ENCODE data around the gene TLX2. TPM values are rescaled to one million over a fixed set of nuclear protein-coding genes. Genes with fewer than 3 reads are reported as not detected.

The TLX2 gene
- total RNA-seq, 2 donors from 2014 or later: 1.4 to 2.4 TPM

DNA sequence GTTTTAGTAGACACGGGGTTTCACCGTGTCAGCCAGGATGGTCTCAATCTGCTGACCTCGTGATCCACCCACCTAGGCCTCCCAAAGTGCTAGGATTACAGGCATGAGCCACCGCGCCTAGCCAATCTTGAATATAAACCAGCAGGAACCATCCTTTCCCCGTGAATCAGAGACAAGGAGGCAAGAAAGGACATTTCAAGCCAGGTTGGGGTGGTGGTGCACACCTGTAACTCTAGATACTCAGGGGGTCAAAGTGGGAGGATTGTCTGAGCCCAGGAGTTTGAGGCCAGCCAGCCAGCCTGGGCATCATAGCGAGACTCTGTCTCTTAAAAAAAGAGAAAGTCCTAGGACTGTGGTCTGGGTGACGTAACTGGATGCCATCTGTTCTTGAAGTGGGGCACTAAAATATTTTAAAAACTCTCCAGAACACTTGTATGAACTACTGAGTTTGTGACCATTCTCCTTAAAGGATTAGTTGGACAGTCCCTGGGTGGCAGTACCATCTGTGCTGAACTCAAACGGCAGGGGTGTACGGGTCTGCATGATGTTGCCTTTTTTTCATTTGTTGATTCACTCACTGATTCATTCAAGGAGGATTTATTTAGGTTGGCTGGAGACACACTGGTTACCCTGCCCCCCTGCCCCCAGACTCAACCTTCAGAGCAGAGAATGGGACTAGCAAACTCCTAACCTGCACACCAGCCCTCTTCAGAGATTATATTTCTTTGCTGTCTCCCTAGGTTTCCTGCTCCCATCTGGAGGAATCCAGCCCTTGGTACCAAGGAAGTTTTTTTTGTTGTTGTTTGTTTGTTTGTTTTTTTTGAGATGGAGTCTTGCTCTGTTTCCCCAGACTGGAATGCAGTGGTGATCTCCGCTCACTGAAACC lies 2.9 kb upstream of the TLX2 start:
- no peak overlapping the region for H3K27ac Mint-ChIP-seq
- H3K36me3 Mint-ChIP-seq (ENCODE audit: insufficient read depth in 2 of 2): peaks cover 3 to 6% of the 10 kb centered on the region in 2 donors
- peaks cover 47% of the 10 kb centered on the region for H3K27me3 Mint-ChIP-seq (ENCODE audit: low read depth)
- no peaks in the 10 kb centered on the region for H3K9me3 Mint-ChIP-seq
- ATAC-seq (replicated peaks in 1 of 2) (no peak), DNase-seq (no peak)
- H3K4me1 Mint-ChIP-seq (ENCODE audit: low read depth): peaks cover 44% of the 10 kb centered on the region
- peak overlapping the region in 1 of 2 donors; percentile 21 for H3K4me3 Mint-ChIP-seq

DNA sequence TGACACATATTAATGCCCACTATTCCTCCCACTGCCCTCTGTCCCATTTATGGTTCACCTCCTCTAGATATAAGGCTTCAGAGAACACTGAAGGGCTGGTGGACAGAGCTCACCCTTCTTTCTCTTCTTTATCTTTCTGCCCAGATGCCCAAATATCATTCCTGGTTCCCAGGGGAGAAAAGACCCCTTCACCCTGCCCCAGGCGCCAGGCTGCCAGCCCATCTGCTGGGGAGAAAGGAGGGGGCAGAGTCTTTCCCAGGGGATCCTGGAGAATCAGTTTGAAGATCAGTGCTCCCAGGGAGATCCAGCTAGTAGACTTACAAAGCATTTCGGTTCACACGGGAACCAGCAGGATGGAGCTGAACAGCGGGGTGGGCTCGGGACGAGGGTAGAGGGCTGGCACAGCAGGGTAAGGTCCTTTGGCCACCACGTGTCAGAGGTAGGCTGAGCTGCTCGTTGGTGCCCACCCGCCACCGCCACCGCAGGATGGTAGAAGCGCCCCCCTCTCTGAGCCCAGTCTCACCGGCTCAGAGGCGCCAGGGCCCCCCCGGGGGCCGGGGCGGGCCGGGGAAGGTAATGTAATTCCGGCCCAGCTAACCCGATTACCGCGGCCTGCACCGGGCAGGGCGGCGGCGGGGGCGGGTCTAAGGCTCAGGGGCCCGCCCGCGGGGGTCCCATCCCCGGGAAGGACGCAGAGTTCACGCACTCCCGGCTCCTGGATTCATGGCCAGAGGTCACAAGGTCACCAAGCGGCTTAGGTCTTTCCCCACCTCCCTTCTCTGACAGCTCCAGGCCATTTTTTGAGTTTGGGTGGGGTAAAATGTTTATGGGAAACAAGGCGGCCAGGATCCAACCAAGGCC lies 1.3 kb upstream of the TLX2 start:
- H3K4me3 Mint-ChIP-seq: peak overlapping the region; percentile 59 to 71
- peaks cover 3 to 7% of the 10 kb centered on the region in 2 donors for H3K36me3 Mint-ChIP-seq (ENCODE audit: insufficient read depth in 2 of 2)
- no peak overlapping the region for H3K27ac Mint-ChIP-seq
- no peaks in the 10 kb centered on the region for H3K9me3 Mint-ChIP-seq
- DNase-seq: no peak
- peaks cover 38% of the 10 kb centered on the region for H3K4me1 Mint-ChIP-seq (ENCODE audit: low read depth)
- H3K27me3 Mint-ChIP-seq (ENCODE audit: low read depth): peaks cover 63% of the 10 kb centered on the region
- ATAC-seq (replicated peaks in 1 of 2): no peak

DNA sequence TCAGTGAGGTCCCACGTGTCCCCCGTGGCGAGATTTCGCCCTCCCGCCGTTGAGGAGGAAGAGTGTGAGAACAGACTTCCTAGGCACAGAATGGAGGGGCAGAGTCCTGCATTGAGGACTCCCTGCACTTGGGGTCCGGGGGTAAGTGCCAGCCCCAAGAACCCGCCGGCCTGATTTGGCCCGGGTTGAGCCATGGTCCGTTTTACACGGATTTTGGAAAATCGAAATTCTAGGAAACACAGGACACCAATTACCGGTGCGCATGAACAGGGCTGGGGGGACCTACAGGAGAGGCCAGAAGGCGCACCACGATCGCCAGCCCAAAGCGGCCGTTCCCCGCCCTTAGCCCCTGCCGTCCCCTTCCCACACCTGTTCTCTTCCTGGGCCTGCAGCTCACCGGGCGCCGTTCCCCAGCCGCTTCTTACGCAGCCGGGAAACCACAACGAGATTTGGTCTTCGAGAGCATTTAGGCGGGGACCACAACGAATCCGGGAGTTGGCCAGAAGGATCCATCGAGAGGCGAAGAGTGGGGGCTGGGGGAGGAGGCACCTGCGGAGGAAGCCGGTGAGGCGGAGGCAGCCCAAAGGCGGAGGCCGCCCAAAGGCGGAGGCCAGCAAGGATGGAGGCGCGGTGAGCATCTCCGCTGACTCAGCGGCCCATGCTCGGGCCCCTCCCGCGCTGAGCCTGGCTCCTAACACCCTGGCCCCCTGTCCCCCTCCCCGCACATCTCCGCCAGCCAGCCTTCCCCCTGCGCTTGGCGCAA lies 464 bp upstream of the TLX2 start:
- peak; percentile 54 to 56 for DNase-seq

DNA sequence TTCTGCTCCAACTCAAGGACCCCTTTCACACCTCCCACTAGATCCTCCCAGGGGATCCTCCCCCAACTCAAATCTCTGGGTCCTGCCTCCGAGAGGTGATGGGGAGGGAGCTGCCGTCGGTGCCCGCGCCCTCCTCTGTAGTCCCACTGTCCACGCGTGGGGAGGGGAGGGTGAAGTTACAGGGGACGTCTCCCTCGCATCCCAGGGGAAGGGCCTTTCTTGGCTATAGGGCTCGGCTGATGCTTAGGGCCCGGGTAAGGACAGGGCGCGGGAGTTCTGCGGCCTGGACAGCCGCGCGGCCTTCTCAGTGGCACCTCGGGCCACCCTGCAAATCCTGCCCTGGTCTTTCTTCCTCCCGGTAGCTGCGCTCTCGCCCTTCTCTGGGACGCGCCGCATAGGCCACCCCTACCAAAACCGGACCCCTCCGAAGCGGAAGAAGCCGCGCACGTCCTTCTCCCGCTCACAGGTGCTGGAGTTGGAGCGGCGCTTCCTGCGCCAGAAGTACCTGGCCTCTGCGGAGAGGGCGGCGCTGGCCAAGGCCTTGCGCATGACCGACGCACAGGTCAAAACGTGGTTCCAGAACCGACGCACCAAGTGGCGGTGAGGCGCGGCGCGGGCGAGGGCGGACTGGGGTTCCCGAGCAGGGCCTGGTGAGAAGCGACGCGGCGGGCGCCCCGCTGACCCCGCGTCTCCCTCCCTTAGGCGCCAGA lies 1.2 kb downstream of the TLX2 start:
- peak; percentile 2 to 10 for ATAC-seq (replicated peaks in 1 of 2)
- peaks cover 80% of the 10 kb centered on the region for H3K27me3 Mint-ChIP-seq (ENCODE audit: low read depth)
- no peak for DNase-seq
- H3K27ac Mint-ChIP-seq: no peak overlapping the region
- peaks cover 22% of the 10 kb centered on the region for H3K4me1 Mint-ChIP-seq (ENCODE audit: low read depth)
- peak overlapping the region; percentile 71 to 86 for H3K4me3 Mint-ChIP-seq
- no peaks in the 10 kb centered on the region for H3K9me3 Mint-ChIP-seq
- H3K36me3 Mint-ChIP-seq (ENCODE audit: insufficient read depth in 2 of 2): peaks cover 3 to 7% of the 10 kb centered on the region in 2 donors

More for the DNA sequence above, 464 bp upstream of the TLX2 start:
- H3K27ac Mint-ChIP-seq: no peak overlapping the region
- peaks cover 30% of the 10 kb centered on the region for H3K4me1 Mint-ChIP-seq (ENCODE audit: low read depth)
- peak overlapping the region; percentile 59 to 71 for H3K4me3 Mint-ChIP-seq
- H3K27me3 Mint-ChIP-seq (ENCODE audit: low read depth): peaks cover 71% of the 10 kb centered on the region
- H3K9me3 Mint-ChIP-seq: no peaks in the 10 kb centered on the region
- peak; percentile 49 to 52 for ATAC-seq (replicated peaks in 1 of 2)
- H3K36me3 Mint-ChIP-seq (ENCODE audit: insufficient read depth in 2 of 2): peaks cover 3 to 7% of the 10 kb centered on the region in 2 donors

DNA sequence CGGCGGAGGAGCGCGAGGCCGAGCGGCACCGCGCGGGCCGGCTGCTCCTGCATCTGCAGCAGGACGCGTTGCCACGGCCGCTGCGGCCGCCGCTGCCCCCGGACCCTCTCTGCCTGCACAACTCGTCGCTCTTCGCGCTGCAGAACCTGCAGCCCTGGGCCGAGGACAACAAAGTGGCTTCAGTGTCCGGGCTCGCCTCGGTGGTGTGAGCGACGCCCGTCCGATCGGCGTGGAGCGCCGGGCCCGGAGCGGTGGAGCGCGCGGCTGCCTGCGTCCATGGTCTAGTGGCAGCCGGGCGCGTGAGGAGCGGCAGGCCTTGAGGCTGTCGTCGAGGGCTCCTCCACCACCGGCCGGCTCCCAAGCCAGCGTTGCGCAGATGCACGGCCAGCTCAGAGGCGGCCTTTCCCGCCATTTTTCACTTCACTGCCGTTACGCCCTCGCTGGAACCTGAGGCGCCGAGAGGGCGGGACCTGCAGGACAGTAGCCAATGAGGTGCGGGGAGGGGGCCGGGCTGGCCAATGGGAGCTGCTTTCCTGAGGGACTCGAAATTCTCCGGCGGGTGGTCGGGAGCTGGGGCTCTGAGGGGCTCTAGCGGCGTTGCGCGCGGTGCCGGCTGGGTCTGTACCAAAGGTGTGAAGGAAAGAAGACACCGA lies 1.9 kb downstream of the TLX2 start:
- peaks cover 81% of the 10 kb centered on the region for H3K27me3 Mint-ChIP-seq (ENCODE audit: low read depth)
- peak overlapping the region; percentile 84 to 86 for H3K4me3 Mint-ChIP-seq
- H3K4me1 Mint-ChIP-seq (ENCODE audit: low read depth): peaks cover 21% of the 10 kb centered on the region
- no peak overlapping the region for H3K27ac Mint-ChIP-seq
- peak; percentile 81 to 85 for DNase-seq
- H3K36me3 Mint-ChIP-seq (ENCODE audit: insufficient read depth in 2 of 2): peaks cover 3 to 7% of the 10 kb centered on the region in 2 donors
- no peaks in the 10 kb centered on the region for H3K9me3 Mint-ChIP-seq
- ATAC-seq (replicated peaks in 1 of 2): peak; percentile 77 to 82

DNA sequence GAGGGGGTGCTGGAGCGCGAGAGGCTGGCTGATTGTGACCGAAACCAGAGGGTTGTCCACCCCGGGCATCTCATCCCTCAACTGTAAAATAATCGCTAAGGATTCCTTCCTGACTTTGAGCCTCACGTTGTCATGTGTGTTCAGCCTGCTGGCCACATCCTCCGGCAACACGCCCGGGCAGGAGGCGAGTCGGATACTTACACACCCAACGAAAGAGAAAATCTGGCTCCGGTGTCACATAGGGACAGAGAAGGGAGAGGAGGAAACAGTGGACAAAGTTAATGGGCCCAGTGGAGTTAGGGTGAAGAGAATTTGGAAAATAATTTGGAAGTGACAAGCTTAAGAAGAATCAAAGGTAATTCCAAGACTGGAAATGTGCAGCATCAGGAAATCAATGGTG lies 2.4 kb downstream of the TLX2 start:
- Mint-ChIP-seq H3K36me3 (ENCODE audit: insufficient read depth in 2 of 2) (peaks cover 3 to 7% of the 10 kb centered on the region in 2 donors), H3K4me3 (peak overlapping the region; percentile 84 to 86), H3K27me3 (ENCODE audit: low read depth) (peaks cover 75% of the 10 kb centered on the region), H3K9me3 (no peaks in the 10 kb centered on the region), H3K27ac (no peak overlapping the region), H3K4me1 (ENCODE audit: low read depth) (peaks cover 15% of the 10 kb centered on the region)
- DNase-seq (no peak), ATAC-seq (replicated peaks in 1 of 2) (no peak)

DNA sequence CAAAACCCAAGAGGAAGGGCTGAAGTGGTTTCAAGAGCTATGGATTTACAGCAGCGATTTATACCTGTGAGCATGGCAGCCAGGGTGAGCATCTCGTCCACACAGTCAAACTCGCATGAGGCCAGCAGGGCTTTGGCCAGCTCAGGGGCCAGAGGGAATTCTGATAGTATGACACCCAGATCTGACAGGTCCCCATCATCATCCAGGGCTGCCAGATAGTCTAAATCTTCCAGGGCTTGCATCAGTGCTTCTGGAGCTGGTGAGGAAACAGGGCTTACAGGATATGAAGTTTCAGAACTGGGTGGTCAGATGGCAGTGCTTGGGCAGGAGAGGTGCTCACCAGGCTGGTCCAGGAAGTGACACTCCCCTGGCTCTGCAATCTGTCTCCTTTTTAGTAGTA lies 8.3 kb downstream of the TLX2 start:
- H3K4me1 Mint-ChIP-seq (ENCODE audit: low read depth): peaks cover 4% of the 10 kb centered on the region
- peaks cover 0 to 3% of the 10 kb centered on the region in 2 donors for H3K9me3 Mint-ChIP-seq
- no peak overlapping the region for H3K4me3 Mint-ChIP-seq
- peaks cover 29% of the 10 kb centered on the region for H3K27me3 Mint-ChIP-seq (ENCODE audit: low read depth)
- no peak for DNase-seq
- no peak for ATAC-seq (replicated peaks in 1 of 2)
- H3K27ac Mint-ChIP-seq: no peak overlapping the region
- H3K36me3 Mint-ChIP-seq (ENCODE audit: insufficient read depth in 2 of 2): peaks cover 8 to 12% of the 10 kb centered on the region in 2 donors

DNA sequence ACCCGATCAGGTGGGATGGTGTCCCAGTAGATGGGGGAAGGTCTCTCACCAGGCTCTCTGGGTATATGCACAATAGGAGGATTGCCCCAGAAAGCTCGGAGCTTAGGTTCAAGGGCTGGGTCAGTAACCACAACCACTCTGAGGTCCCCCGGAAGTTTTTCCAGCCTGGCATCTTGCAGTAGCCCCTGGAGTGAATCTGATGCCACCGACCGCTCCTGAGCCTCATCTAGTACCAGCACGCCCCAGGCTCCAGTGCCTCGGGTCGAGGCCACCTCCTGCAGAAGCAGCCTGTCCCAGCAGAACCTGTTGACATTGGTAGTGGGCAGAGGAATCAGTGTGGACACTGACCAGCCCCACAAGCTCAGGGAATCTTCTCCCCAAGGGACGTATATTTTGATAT lies 9.8 kb downstream of the TLX2 start:
- H3K36me3 Mint-ChIP-seq (ENCODE audit: insufficient read depth in 2 of 2): peaks cover 16% of the 10 kb centered on the region in 2 donors

DNA sequence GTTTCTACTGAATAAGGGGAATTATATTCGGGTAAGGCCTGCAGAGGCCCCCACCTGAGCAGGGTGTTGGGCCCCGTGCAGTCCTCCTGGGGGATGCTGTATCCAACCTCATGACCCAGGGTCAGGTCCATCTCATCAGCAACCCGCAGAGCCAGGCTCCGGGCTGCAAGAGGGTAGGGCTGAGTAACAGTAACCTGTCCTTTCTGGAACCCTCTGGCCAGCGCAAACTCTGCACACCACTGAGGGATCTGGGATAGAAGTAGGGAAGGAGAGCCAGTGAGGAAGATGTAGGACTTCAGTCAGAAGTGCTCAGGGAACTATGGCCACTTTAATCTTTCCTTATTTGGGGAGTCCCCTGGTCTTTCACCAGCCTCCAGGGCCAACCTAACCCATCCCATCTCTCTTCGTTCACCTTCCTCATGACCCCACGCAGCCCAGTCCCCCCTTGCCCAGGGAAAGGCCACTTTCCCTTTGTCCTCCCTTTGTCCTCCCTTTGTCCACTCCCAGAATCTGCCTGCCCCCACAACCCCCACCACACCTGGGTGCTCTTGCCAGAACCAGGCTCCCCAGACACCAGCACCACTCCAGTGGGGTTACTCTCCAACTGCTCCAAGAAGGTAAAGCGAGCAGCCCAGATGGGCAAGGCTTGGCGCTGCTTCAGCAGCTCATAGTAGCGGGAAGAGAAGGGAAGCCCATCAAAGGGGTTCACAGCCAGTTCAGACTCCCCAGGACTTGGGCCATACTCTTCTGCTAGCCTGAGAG lies 10.9 kb downstream of the TLX2 start:
- H3K27ac Mint-ChIP-seq: no peak overlapping the region
- H3K36me3 Mint-ChIP-seq (ENCODE audit: insufficient read depth in 2 of 2): peaks cover 16 to 17% of the 10 kb centered on the region in 2 donors
- peaks cover 0 to 3% of the 10 kb centered on the region in 2 donors for H3K9me3 Mint-ChIP-seq
- ATAC-seq (replicated peaks in 1 of 2): no peak
- DNase-seq: no peak
- no peak overlapping the region for H3K4me3 Mint-ChIP-seq
- peaks cover 18% of the 10 kb centered on the region for H3K4me1 Mint-ChIP-seq (ENCODE audit: low read depth)
- H3K27me3 Mint-ChIP-seq (ENCODE audit: low read depth): peaks cover 4% of the 10 kb centered on the region

More for the DNA sequence above, 9.8 kb downstream of the TLX2 start:
- Mint-ChIP-seq H3K4me3 (no peak overlapping the region), H3K27ac (no peak overlapping the region), H3K9me3 (peaks cover 0 to 3% of the 10 kb centered on the region in 2 donors), H3K4me1 (ENCODE audit: low read depth) (peaks cover 18% of the 10 kb centered on the region), H3K27me3 (ENCODE audit: low read depth) (peaks cover 14% of the 10 kb centered on the region)
- DNase-seq (no peak), ATAC-seq (replicated peaks in 1 of 2) (no peak)

DNA sequence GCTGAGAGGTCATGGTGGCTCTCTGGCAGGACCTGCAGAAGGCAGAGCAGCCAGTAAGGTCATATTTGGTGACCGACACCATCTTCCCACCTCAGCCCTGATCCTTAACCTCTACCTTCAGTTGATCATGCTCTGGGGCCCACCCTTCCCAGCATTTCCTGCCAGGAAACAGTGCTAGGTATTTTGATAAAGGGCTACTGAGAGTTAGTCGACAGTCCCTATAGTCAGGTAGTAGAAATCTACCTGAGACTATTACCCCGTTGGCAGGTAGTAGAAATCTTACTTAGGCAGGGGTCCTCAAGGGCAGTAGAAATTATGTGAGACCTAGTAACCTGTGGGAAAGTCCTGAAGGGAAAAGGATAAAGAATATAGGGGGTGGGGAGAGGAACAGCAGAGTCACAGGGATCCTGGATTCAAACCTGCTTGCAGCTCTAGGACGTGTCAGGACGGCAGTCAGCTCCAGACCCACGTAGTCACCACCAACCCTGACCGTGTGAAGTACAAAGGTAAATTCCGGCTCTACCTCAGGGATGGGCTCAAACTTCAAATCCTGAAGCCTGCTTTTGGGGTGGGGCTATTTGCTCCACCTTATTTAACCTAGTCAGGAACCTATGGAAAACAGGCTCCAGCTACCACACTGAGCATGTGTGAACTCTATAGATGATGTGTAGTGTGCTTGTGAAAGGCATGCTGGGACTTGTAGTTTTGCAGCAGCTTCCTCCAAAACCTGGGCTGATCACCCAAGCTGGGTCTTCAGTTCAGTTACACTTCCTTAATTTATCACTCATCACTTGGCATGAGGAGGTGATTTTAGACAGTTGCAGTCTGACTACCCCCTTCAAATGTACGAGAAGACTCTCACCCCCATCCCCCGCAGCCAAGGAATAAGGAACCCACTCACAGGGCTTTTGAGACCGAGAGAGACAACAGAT lies 11.7 kb downstream of the TLX2 start, which contains the start of gene DQX1:
Gene DQX1, minus strand, starts transcription at position 515 of the 932 bp plus-strand sequence. Its CDS starts 502 bp downstream, at position 13.
- DNase-seq (no peak), ATAC-seq (replicated peaks in 1 of 2) (no peak)
- Mint-ChIP-seq H3K27ac (no peak within 1 kb of the TSS), H3K4me1 (ENCODE audit: low read depth) (peaks cover 23% of the 10 kb centered on the region), H3K36me3 (ENCODE audit: insufficient read depth in 2 of 2) (peaks cover 17 to 19% of the 10 kb centered on the region in 2 donors), H3K27me3 (ENCODE audit: low read depth) (no peaks in the 10 kb centered on the region), H3K9me3 (peaks cover 0 to 3% of the 10 kb centered on the region in 2 donors), H3K4me3 (peak within 1 kb of the TSS; percentile 36 to 53)
